ENCODE data around the gene ILDR1. TPM values are rescaled to one million over a fixed set of nuclear protein-coding genes. Genes with fewer than 3 reads are reported as not detected.

Gene ILDR1
- total RNA-seq, 1 experiment from 2014 or later = 2.3 TPM

- no peak overlapping the region for H3K27ac Mint-ChIP-seq
- H3K4me3 Mint-ChIP-seq = no peak overlapping the region
- H3K27me3 Mint-ChIP-seq (ENCODE audit: low read depth) = no peaks in the 10 kb centered on the region
- no peak for DNase-seq (ENCODE audit: low spot score)
- no peak for ATAC-seq
- POLR2A ChIA-PET = interaction anchor here (0.6 kb wide), 1 partner anchor 252 kb away, joined by 3 read pairs; no protein-coding TSS in a partner anchor
- H3K36me3 Mint-ChIP-seq = no peaks in the 10 kb centered on the region; the same call in 1 of the 2 replicates
- CTCF ChIA-PET = interaction anchor here (0.9 to 2.2 kb wide), 18 partner anchors 8 to 450 kb away, joined by 3 to 34 read pairs (median 6); partner anchors contain the start of genes POLQ and SLC15A2
- no peaks in the 10 kb centered on the region for H3K9me3 Mint-ChIP-seq
- peaks cover 23% of the 10 kb centered on the region for H3K4me1 Mint-ChIP-seq
- TF ChIP-seq CTCF (IDR thresholded peaks at IDR 0.05) (no peak), ATF1 (CRISPR knock-in tag; IDR thresholded peaks at IDR 0.05) (no peak), TEAD1 (CRISPR knock-in tag; IDR thresholded peaks at IDR 0.05) (no peak), NFATC4 (CRISPR knock-in tag; IDR thresholded peaks at IDR 0.05) (no peak), OVOL2 (CRISPR knock-in tag; IDR thresholded peaks at IDR 0.05; ENCODE audit: borderline replicate concordance) (no peak), IRF1 (CRISPR knock-in tag; IDR thresholded peaks at IDR 0.05) (no peak), RORB (CRISPR knock-in tag; IDR thresholded peaks at IDR 0.05) (no peak), ZNF532 (CRISPR knock-in tag; IDR thresholded peaks at IDR 0.05; ENCODE audit: borderline replicate concordance) (no peak), MLX (CRISPR knock-in tag; IDR thresholded peaks at IDR 0.05) (no peak), PRDM15 (CRISPR knock-in tag; IDR thresholded peaks at IDR 0.05) (no peak), FOXK1 (CRISPR knock-in tag; IDR thresholded peaks at IDR 0.05) (no peak), MYBL2 (CRISPR knock-in tag; IDR thresholded peaks at IDR 0.05) (no peak), ERG (CRISPR knock-in tag; IDR thresholded peaks at IDR 0.05) (no peak)
Observed at GRCh38 chr3:121996441-121996840, 25.6 kb downstream of the ILDR1 start.

Measured in WTC11 (cell line).